SK-N-SH (cell line): ENCODE results near the gene FAM110A. TPM values are rescaled to one million over a fixed set of nuclear protein-coding genes. Genes with fewer than 3 reads are reported as not detected.

Experiments used
- CTCF ChIA-PET: fragments of 300-600, 350-600 bp; formaldehyde crosslinking; extraction: SDS; loops from one replicate; lab custom pipeline; 2021; lab: Yijun Ruan, JAX
- POLR2A ChIA-PET: fragments of 350-600 bp; sonication (Branson Sonifier 250); formaldehyde crosslinking; extraction: SDS; loops from one replicate; lab custom pipeline; 2020; ENCODE audit warnings: antibody characterized with exemption, inconsistent platforms; lab: Yijun Ruan, JAX
- DNase-seq: peaks from one replicate; pipeline ENCODE4 v3.0.0; 2012
- H2AFZ ChIP-seq: fragments of 200-600 bp; sonication (generic); 2 replicates; pipeline ENCODE4 v1.8.1; 2016; ENCODE audit warnings: antibody characterized with exemption, mild to moderate bottlenecking, low read depth
- H3F3A ChIP-seq: fragments of 200-600 bp; sonication (generic); replicated peaks from 2 replicates; pipeline ENCODE3; 2016; ENCODE audit warnings: antibody characterized with exemption, mild to moderate bottlenecking; ENCODE audit not compliant: insufficient read depth
- H3K27ac ChIP-seq, 2 experiments: fragments of 200-500 bp in 1 of 2; fragments of 200-600 bp in 1 of 2; sonication (Bioruptor generic) in 1 of 2; sonication (generic), shearing (Covaris generic) in 1 of 2; 2 replicates each; pipeline versions ENCODE4 v1.5.1 to v1.6.1; 2014 to 2016; ENCODE audit warnings: low read depth in 2 of 2, inconsistent platforms in 1 of 2, low read length in 1 of 2, mild to moderate bottlenecking in 1 of 2, mixed read lengths in 1 of 2
- H3K27me3 ChIP-seq: fragments of 200-600 bp; sonication (generic), shearing (Covaris generic); 2 replicates; pipeline ENCODE4 v1.6.1; 2016; ENCODE audit warnings: mixed run types; ENCODE audit not compliant: insufficient read depth
- H3K36me3 ChIP-seq, 2 experiments: fragments of 200-500 bp in 1 of 2; fragments of 200-600 bp in 1 of 2; sonication (Bioruptor generic) in 1 of 2; sonication (generic) in 1 of 2; replicated peaks in 1 of 2; 2 replicates each; pipeline versions ENCODE3 to v1.5.1; 2014 to 2016; ENCODE audit warnings: low read length in 1 of 2, mild to moderate bottlenecking in 1 of 2; ENCODE audit not compliant: insufficient read depth in 2 of 2, control insufficient read depth in 1 of 2
- H3K4me1 ChIP-seq, 2 experiments: fragments of 200-500 bp in 1 of 2; fragments of 200-600 bp in 1 of 2; sonication (Bioruptor generic) in 1 of 2; sonication (generic), shearing (Covaris generic) in 1 of 2; 2 replicates each; pipeline versions ENCODE4 v1.5.1 to v1.6.1; 2014 to 2016; ENCODE audit warnings: low read depth in 1 of 2, low read length in 1 of 2, mixed run types in 1 of 2; ENCODE audit not compliant: insufficient read depth in 2 of 2, control insufficient read depth in 1 of 2
- H3K4me2 ChIP-seq: fragments of 200-600 bp; sonication (generic), shearing (Covaris generic); 2 replicates; pipeline ENCODE4 v1.6.1; 2017; ENCODE audit warnings: mixed run types
- H3K4me3 ChIP-seq, 2 experiments: fragments of 200-500 bp in 1 of 2; fragments of 200-600 bp in 1 of 2; sonication (Bioruptor generic) in 1 of 2; sonication (generic), shearing (Covaris generic) in 1 of 2; 2 replicates each; pipeline versions ENCODE4 v1.5.1 to v1.8.1; 2014 to 2016; ENCODE audit warnings: low read depth in 2 of 2, inconsistent platforms in 1 of 2, low read length in 1 of 2, mild to moderate bottlenecking in 1 of 2, mixed read lengths in 1 of 2, moderate library complexity in 1 of 2
- H3K79me2 ChIP-seq: fragments of 200-600 bp; sonication (generic); 2 replicates; pipeline ENCODE4 v1.8.1; 2017; ENCODE audit warnings: mild to moderate bottlenecking; ENCODE audit not compliant: insufficient read depth
- H3K9ac ChIP-seq: fragments of 200-600 bp; sonication (generic); 2 replicates; pipeline ENCODE4 v1.6.1; 2017; ENCODE audit warnings: mixed run types
- H3K9me2 ChIP-seq: fragments of 200-600 bp; sonication (generic); 2 replicates; pipeline ENCODE4 v1.6.1; 2017; ENCODE audit warnings: mixed run types
- H3K9me3 ChIP-seq: fragments of 200-600 bp; sonication (generic); 2 replicates; pipeline ENCODE4 v1.6.1; 2017; ENCODE audit warnings: mixed run types, mild to moderate bottlenecking, moderate library complexity
- H4K20me1 ChIP-seq: fragments of 200-600 bp; sonication (generic); 2 replicates; pipeline ENCODE4 v1.6.1; 2017; ENCODE audit warnings: mild to moderate bottlenecking, mixed run types; ENCODE audit not compliant: insufficient read depth
- CTCF ChIP-seq: fragments of 200-600 bp; sonication (generic); IDR thresholded peaks from 2 replicates; pipeline ENCODE4 v1.6.1; 2017; ENCODE audit warnings: antibody characterized with exemption, mild to moderate bottlenecking, moderate library complexity
- ELF1 ChIP-seq: IDR thresholded peaks from 2 replicates; pipeline ENCODE4 v1.4.0; 2012
- EP300 ChIP-seq, 2 experiments: IDR thresholded peaks; 2 replicates each; pipeline versions ENCODE4 v1.4.0 to v1.6.1; 2012; ENCODE audit warnings: borderline replicate concordance in 1 of 2, low read depth in 1 of 2, low read length in 1 of 2
- FOXJ3 ChIP-seq: sonication (generic); formaldehyde crosslinking; IDR thresholded peaks from 2 replicates; pipeline ENCODE4 v1.5.1; 2020; ENCODE audit warnings: mild to moderate bottlenecking, missing genetic modification reagents
- GABPA ChIP-seq: IDR thresholded peaks from 2 replicates; pipeline ENCODE4 v1.4.0; 2012; ENCODE audit warnings: low read depth, mild to moderate bottlenecking
- MAX ChIP-seq: IDR thresholded peaks from 2 replicates; pipeline ENCODE4 v1.4.0; 2012; ENCODE audit warnings: low read depth
- MEF2A ChIP-seq: IDR thresholded peaks from 2 replicates; pipeline ENCODE4 v1.4.0; 2012; ENCODE audit warnings: low read depth, borderline replicate concordance
- MXI1 ChIP-seq: IDR thresholded peaks from 2 replicates; pipeline ENCODE4 v1.6.1; 2012; ENCODE audit warnings: mild to moderate bottlenecking, low read depth, low read length, improper control_type of control experiment
- POLR2AphosphoS5 ChIP-seq: IDR thresholded peaks from 2 replicates; pipeline ENCODE4 v1.6.1; 2012; ENCODE audit warnings: low read depth, low read length
- TAF1 ChIP-seq: IDR thresholded peaks from 2 replicates; pipeline ENCODE4 v1.6.1; 2012; ENCODE audit warnings: low read depth, mild to moderate bottlenecking, low read length, moderate library complexity, borderline replicate concordance
- USF2 ChIP-seq: fragments of 150-350 bp; IDR thresholded peaks from 2 replicates; pipeline ENCODE4 v1.6.1; 2017; ENCODE audit warnings: antibody characterized with exemption, low read length, low read depth, borderline replicate concordance
- WGBS: methylation state at CpG from one replicate; pipeline ENCODE4 v1.1.6; 2017; ENCODE audit warnings: low lambda C conversion rate; 5-methylcytosine and 5-hydroxymethylcytosine counted together
- polyA plus RNA-seq, 3 experiments: library from polyadenylated mRNA; depleted of rRNA; stranded (reverse); fragments of >200 nt; gene quantifications; 2 replicates each; pipeline ENCODE4 v1.2.3, GENCODE V29; 2012

Gene FAM110A
- polyA plus RNA-seq, 1 of the 3 experiments (the other 2 are of a cell fraction) = 3.8 TPM

DNA sequence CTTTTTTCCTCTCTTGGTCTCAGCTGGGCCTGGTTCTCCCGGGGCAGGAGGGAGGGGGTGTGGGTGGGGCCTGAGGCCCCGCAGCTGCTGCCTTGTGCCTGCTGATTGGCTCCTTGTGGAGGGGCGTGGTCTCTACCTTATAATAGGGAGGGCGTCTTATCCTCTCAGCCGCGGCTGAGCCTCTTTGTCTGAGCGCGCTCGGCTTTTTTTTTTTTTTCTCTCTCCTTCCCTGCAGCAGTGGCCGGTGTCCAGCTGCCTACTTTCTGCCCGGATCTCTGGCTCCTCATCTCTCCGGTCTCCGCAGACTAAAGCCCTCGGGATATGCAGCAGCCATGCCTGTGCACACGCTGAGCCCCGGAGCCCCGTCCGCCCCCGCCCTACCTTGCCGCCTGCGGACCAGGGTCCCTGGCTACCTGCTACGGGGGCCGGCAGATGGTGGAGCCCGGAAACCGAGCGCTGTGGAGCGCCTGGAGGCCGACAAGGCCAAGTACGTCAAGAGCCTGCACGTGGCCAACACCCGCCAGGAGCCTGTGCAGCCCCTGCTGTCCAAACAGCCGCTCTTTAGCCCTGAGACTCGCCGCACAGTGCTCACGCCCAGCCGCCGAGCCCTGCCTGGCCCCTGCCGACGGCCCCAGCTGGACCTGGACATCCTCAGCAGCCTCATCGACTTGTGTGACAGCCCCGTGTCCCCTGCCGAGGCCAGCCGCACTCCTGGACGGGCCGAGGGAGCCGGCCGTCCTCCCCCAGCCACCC, 11.1 kb downstream of the FAM110A start:
- H3K36me3 ChIP-seq = peaks cover 0 to 4% of the 10 kb centered on the region in 2 experiments
- no peaks in the 10 kb centered on the region for H3K27me3 ChIP-seq
- H3K9me3 ChIP-seq = no peaks in the 10 kb centered on the region
- WGBS = 34% methylated on average over 33 of the region's 47 CpGs
- no peaks in the 10 kb centered on the region for H4K20me1 ChIP-seq
- peak overlapping the region; percentile 33; the same call in 1 of the 2 replicates for H3K9ac ChIP-seq
- ChIA-PET CTCF (interaction anchor here (0.9 to 1.6 kb wide), 3 partner anchors 29 to 114 kb away, joined by 4 to 6 read pairs (median 5); no protein-coding TSS in a partner anchor), POLR2A (interaction anchor here (0.6 to 1.4 kb wide), 3 partner anchors 11 to 73 kb away, joined by 3 to 15 read pairs (median 4); partner anchors contain the start of gene FAM110A)
- peak overlapping the region; percentile 76 for H3K4me2 ChIP-seq
- peaks cover 25% of the 10 kb centered on the region; the same call in 1 of the 2 replicates for H3K79me2 ChIP-seq
- peak overlapping the region; percentile 50 to 65 for H3K4me3 ChIP-seq
- DNase-seq = peak; percentile 99
- H3K4me1 ChIP-seq = peaks cover 0 to 50% of the 10 kb centered on the region in 2 experiments; a peak in 1 of 4 replicates
- H3F3A ChIP-seq = no peaks in the 10 kb centered on the region
- no peaks in the 10 kb centered on the region for H3K9me2 ChIP-seq
- peak overlapping the region; percentile 38 to 89; a peak in 2 of 4 replicates for H3K27ac ChIP-seq
- H2AFZ ChIP-seq = peak overlapping the region; percentile 94; the same call in 1 of the 2 replicates
- TF ChIP-seq MAX (0 out of 2 replicates have a peak, but pooled peaks have one; percentile 21), ELF1 (no peak), MXI1 (peak; percentile 81), CTCF (no peak), EP300 (IDR thresholded peaks at IDR 0.05; ENCODE audit: borderline replicate concordance in 1 of 2, low read depth in 1 of 2, low read length in 1 of 2) (peak in 1 of 2 experiments; percentile 14; a peak in 1 of 4 replicates), GABPA (no peak), POLR2AphosphoS5 (peak; percentile 55; the same call in 1 of the 2 replicates), TAF1 (peak; percentile 19; the same call in 1 of the 2 replicates)

DNA sequence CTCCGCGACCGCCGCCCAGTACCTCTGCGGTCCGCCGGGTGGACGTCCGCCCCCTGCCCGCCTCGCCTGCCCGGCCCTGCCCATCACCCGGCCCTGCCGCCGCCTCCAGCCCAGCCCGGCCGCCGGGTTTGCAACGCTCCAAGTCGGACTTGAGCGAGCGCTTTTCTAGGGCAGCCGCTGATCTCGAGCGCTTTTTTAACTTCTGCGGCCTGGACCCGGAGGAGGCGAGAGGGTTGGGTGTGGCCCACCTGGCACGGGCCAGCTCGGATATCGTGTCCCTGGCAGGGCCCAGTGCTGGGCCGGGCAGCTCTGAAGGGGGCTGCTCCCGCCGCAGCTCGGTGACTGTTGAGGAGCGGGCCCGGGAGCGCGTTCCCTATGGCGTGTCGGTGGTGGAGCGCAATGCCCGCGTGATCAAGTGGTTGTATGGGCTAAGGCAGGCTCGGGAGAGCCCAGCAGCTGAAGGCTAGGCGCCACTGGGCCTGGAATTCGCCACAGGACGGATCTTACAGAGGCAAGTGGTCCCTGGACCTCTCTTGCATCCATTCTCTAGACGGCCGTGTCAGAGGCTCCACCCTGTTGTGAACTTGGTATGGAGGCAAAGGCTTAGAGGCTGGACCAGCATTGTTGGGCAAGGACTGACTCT, 11.8 kb downstream of the FAM110A start:
- H4K20me1 ChIP-seq = no peaks in the 10 kb centered on the region
- peak overlapping the region in 1 of 2 experiments; percentile 89; a peak in 2 of 4 replicates for H3K27ac ChIP-seq
- TF ChIP-seq USF2 (no peak), ELF1 (no peak), MEF2A (no peak), GABPA (no peak), FOXJ3 (CRISPR knock-in tag) (no peak)
- TF ChIP-seq, all 33 proteins: peak for 0
- H3K9me2 ChIP-seq = no peaks in the 10 kb centered on the region
- H3K27me3 ChIP-seq = no peaks in the 10 kb centered on the region
- peak overlapping the region in 1 of 2 experiments; percentile 50; a peak in 1 of 4 replicates for H3K4me3 ChIP-seq
- 96% methylated on average over 33 of the region's 50 CpGs for WGBS
- no peak overlapping the region for H3K9ac ChIP-seq
- H2AFZ ChIP-seq = no peak overlapping the region
- no peak overlapping the region for H3K4me2 ChIP-seq
- peaks cover 0 to 48% of the 10 kb centered on the region in 2 experiments; a peak in 1 of 4 replicates for H3K4me1 ChIP-seq
- H3K36me3 ChIP-seq = peaks cover 0 to 4% of the 10 kb centered on the region in 2 experiments
- no peaks in the 10 kb centered on the region for H3K9me3 ChIP-seq
- POLR2A ChIA-PET = no interaction called here
- no peaks in the 10 kb centered on the region for H3F3A ChIP-seq
- H3K79me2 ChIP-seq = peaks cover 18% of the 10 kb centered on the region; the same call in 1 of the 2 replicates
- no peak for DNase-seq
- CTCF ChIA-PET = interaction anchor here (1.3 to 1.6 kb wide), 2 partner anchors 13 to 110 kb away, joined by 4 to 6 read pairs; no protein-coding TSS in a partner anchor
